ENCODE measurements around the gene RAB9B.

RAB9B gene

DNA sequence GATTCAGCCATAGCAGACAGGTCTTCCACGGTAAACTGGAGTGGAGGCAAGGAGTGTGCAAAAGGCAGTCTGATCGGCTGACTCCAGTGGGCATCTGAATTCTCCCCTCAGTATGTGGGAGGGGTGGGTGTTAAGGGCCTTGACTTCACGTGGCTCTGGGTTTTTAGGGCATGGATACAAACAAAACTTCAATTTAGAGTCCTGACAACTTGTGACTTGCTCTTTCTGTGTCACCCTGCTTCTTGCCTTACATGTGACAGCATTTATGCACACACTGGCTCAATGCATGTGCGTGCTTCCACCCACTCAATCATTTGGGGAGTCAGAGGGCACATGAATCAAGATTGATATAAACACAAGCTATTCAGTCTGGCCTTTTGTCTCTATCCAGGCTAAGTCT, 37.9 kb downstream of the RAB9B start:
- peak; percentile 23 for DNase-seq (ENCODE audit: low read depth)
- H3K4me3 ChIP-seq (ENCODE audit: control insufficient read depth, low read depth, low read length): no peak overlapping the region
- no peak for TF ChIP-seq CTCF (conservative IDR thresholded peaks at IDR 0.05; ENCODE audit: control insufficient read depth, insufficient read depth, low read depth, low read length)

GRCh38 chrX:103793545-103793940, 38.5 kb downstream of the RAB9B start:
- TF ChIP-seq CTCF (conservative IDR thresholded peaks at IDR 0.05; ENCODE audit: control insufficient read depth, insufficient read depth, low read depth, low read length): no peak
- no peak overlapping the region for H3K4me3 ChIP-seq (ENCODE audit: control insufficient read depth, low read depth, low read length)
- DNase-seq (ENCODE audit: low read depth): no peak

DNA sequence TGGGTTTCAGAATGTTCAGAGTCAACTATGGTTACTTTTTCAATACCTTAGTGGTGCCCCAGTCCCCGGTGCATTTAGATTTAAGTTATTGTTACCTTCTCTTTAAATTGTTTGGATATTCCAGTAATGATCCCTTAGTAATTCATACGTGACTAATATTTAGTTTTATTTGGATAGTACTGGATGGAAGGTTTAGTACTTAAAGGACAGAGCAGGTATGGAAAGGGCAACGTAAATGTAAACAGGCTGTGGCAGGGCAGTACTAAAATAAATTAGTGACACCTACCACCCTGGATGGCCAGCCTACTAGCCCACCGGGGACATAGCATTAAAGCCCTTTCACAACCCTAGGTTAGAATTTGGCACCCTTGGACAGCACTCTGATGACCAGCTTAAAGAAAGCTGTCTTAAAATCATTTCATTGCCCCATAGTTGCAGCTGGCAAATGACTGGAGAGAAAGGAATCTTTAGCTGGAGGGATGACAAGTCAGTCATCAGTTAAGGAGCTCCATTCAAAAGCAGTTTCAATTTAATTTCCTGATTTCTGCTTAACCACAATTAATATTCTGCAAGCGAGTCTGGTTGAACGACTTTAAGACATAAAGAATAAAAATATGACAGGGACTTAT, 39.0 kb downstream of the RAB9B start:
- peak; percentile 80 for DNase-seq (ENCODE audit: low read depth)

DNA sequence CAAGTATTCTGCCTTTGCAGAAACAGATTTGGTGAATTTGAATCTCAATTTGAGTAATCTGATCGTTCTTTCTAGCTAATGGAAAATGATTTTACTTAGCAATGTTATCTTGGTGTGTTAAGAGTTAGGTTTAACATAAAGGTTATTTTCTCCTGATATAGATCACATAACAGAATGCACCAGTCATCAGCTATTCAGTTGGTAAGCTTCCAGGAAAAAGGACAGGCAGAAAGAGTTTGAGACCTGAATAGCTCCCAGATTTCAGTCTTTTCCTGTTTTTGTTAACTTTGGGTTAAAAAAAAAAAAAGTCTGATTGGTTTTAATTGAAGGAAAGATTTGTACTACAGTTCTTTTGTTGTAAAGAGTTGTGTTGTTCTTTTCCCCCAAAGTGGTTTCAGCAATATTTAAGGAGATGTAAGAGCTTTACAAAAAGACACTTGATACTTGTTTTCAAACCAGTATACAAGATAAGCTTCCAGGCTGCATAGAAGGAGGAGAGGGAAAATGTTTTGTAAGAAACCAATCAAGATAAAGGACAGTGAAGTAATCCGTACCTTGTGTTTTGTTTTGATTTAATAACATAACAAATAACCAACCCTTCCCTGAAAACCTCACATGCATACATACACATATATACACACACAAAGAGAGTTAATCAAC, 40.1 kb downstream of the RAB9B start:
- no peak for TF ChIP-seq CTCF (conservative IDR thresholded peaks at IDR 0.05; ENCODE audit: control insufficient read depth, insufficient read depth, low read depth, low read length)
- no peak overlapping the region for H3K4me3 ChIP-seq (ENCODE audit: control insufficient read depth, low read depth, low read length)

More for the DNA sequence above, 39.0 kb downstream of the RAB9B start:
- H3K4me3 ChIP-seq (ENCODE audit: control insufficient read depth, low read depth, low read length): no peak overlapping the region
- TF ChIP-seq CTCF (conservative IDR thresholded peaks at IDR 0.05; ENCODE audit: control insufficient read depth, insufficient read depth, low read depth, low read length): no peak

GRCh38 chrX:103791228-103791627, 40.8 kb downstream of the RAB9B start:
- TF ChIP-seq CTCF (conservative IDR thresholded peaks at IDR 0.05; ENCODE audit: control insufficient read depth, insufficient read depth, low read depth, low read length): no peak
- no peak overlapping the region for H3K4me3 ChIP-seq (ENCODE audit: control insufficient read depth, low read depth, low read length)
- DNase-seq (ENCODE audit: low read depth): no peak

More for the DNA sequence above, 40.1 kb downstream of the RAB9B start:
- no peak for DNase-seq (ENCODE audit: low read depth)

DNA sequence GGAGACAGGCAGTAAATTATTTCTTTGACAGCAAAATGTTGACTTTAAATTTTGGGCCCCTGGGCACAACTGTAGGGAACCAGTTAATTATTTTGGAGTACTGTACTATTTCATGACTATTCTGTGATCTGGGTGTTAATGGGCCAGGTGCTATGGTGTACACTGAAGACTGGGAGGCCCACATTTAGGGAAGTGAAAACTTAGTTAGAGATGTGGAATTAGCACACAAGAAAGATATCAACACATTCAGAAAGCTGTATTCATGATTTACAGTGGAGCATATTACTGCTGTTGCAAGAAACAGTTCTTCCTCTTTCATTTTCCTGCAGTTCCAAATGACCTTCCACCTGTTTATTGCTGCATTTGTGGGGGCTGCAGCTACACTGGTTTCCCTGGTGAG, 43.1 kb downstream of the RAB9B start:
- TF ChIP-seq CTCF (conservative IDR thresholded peaks at IDR 0.05; ENCODE audit: control insufficient read depth, insufficient read depth, low read depth, low read length): no peak
- no peak overlapping the region for H3K4me3 ChIP-seq (ENCODE audit: control insufficient read depth, low read depth, low read length)
- no peak for DNase-seq (ENCODE audit: low read depth)
